HG03354 (cell line): ENCODE data around the gene CTSK.
"Not testable (repeated sequence)": the region's sequence is repeated elsewhere in the genome, so short reads cannot be mapped to it uniquely, and the experiment has no call there.

Source experiments
- ATAC-seq: cut with Tn5 transposase; IDR thresholded peaks from one replicate; pipeline ENCODE4 v1.9.1; 2021; ENCODE audit warnings: mild to moderate bottlenecking; ENCODE audit not compliant: unreplicated experiment, poor library complexity, severe bottlenecking

Gene CTSK

GRCh38 chr1:150808846-150809245, 786 bp upstream of the CTSK start:
- no peak for ATAC-seq

GRCh38 chr1:150807249-150808023, 624 bp downstream of the CTSK start:
- ATAC-seq, result no peak

GRCh38 chr1:150805899-150806298, 2.2 kb downstream of the CTSK start:
- ATAC-seq, result no peak

DNA sequence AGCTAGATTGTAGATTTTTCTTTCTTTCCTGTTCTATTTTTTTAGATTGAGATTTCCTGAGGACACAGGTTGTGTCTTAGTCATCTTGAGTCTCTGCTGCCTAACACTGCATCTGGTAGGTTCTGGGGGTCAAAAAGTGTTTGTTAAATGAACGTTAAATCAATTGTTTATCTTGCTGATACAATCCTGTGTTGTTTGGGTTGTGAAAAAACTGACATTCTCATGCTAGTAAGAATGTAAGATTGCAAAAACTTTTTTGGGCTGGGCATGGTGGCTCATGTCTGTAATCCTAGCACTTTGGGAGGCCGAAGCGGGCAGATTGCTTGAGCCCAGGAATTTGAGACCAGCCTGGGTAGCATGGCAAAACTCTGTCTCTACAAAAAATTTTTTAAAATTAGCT, 3.4 kb downstream of the CTSK start:
- ATAC-seq, result no peak

- no peak for ATAC-seq
These were observed 9.0 kb downstream of the CTSK start for GRCh38 chr1:150799089-150799488.

- ATAC-seq, result no peak
These were observed 9.5 kb downstream of the CTSK start for GRCh38 chr1:150798525-150798924.

- no peak for ATAC-seq
These were observed 11.7 kb downstream of the CTSK start for GRCh38 chr1:150796374-150796773.

- not testable (repeated sequence) for ATAC-seq
These were observed 14.3 kb downstream of the CTSK start for GRCh38 chr1:150793778-150794177.

GRCh38 chr1:150793221-150793620, 14.8 kb downstream of the CTSK start:
- ATAC-seq, result no peak

DNA sequence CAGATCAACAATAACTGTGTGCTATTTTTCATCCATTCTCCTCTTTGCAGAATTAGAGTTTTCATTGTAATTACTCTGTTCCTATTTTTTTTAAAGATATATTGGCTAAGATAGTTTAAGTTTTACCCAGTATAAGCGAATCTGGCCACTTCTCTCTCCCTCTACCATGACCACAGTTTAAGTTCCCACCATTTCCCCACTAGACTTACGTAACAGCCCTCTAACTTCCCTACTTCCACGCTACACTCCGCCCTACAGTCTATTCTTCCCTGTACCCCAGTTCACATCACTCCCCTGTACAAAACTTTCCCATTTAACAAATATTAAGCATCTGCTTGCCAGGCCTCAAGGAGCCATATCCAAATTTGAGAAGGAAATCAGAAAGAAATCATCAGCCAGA, 16.5 kb downstream of the CTSK start:
- no peak for ATAC-seq

DNA sequence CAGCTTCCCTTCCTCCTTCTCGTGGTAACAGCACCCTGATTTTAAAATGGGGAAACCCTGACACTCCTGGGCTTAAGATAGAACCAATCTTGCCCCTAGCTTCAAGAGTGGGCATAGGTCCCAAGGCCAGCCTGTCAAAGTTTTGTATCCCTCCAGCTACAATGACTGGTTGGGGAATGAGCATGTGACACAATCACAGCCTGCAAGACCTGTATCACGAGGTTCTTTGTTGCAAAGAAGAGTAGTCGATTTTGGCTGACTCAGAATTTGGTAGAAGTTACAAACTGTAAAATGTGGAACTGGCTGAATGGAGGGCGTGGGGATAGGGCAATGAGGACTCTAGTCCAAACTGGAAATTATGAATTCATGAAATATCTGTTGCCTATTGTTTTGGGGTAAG, 18.7 kb downstream of the CTSK start:
- ATAC-seq, result no peak

- no peak for ATAC-seq
These were observed 19.1 kb downstream of the CTSK start for GRCh38 chr1:150788946-150789345.

- no peak for ATAC-seq
These were observed 20.6 kb downstream of the CTSK start for GRCh38 chr1:150787455-150787854.

GRCh38 chr1:150780510-150780909, 27.6 kb downstream of the CTSK start:
- no peak for ATAC-seq

DNA sequence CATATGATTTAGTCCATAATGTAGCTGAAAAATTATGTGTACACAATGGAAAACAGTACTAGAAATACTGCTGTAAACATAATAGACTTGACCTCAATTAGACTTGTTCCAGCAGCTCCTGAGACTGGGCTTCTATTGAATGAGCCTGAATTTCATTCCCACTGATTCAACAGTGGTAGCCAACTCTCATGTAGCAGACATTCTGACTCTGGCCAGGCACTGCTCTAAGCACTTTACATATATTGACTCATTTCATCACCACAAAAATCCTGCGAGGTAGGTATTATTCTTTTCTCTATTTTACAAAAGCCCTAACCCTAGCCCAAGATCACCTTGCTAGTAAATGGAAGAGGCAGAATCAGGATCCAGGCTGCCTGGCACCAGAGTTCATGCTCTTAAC, 29.7 kb downstream of the CTSK start:
- ATAC-seq, result no peak

DNA sequence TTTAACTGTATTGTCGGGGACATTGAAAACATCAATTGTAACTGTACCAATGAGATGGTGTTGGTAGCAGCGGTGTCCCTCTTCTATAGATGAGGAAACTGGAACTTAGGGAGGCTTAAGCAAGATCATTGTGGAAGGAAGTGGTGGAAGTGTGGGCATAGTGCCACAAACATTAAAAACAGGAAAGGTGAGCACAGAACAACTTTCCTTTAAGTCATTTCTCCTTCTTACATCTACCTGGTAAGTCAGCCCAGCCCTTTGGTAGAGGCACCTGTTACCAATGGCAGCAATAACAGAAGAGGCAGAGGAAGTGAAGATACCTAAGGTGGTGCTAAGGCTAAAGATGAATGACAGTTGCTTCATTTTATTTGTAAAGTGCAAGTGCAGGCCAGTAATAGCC, 30.5 kb downstream of the CTSK start:
- ATAC-seq, result no peak

DNA sequence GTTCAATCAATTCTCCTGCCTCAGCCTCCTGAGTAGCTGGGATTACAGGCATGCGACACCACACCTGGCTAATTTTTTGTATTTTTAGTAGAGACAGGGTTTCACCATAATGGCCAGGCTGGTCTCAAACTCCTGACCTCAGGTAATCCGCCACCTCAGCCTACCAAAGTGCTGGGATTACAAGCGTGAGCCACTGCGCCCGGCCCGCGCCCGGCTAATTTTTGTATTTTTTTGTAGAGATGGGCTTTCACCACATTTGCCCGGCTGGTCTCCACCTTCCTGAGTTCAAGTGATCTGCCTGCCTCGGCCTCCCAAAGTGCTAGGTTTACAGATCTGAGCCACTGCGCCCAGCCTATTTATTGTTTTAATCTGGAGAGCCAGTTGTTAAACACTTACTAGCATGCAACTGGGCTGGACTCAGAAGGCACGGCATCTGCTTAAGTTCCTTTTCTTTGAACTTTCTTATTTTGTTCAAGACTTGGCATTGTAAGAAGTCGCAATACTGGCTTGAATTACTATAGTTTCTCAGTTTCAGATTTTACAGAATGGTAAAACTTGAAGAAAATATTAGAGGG, 32.0 kb downstream of the CTSK start:
- ATAC-seq, result not testable (repeated sequence)

- ATAC-seq, result no peak
These were observed 32.8 kb downstream of the CTSK start for GRCh38 chr1:150775276-150775675.

GRCh38 chr1:150772326-150772725, 35.7 kb downstream of the CTSK start:
- ATAC-seq, result no peak

DNA sequence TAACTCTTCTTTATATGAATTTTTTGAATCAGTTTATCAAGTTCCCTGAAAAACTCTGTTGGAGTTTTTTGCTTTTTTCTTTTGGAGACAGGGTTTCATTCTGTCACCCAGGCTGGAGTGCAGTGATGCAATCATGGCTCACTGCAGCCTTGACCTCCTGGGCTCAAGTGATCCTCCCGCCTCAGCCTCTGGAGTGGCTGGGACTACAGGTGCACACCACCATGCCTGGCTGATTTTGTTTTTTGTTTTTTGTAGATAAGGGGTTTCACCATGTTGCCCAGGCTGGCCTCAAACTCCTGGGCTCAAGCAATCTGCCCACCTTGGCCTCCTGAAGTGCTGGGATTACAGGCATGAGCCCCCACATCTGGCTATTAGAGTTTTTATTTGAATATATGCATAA, 40.4 kb downstream of the CTSK start:
- not testable (repeated sequence) for ATAC-seq

DNA sequence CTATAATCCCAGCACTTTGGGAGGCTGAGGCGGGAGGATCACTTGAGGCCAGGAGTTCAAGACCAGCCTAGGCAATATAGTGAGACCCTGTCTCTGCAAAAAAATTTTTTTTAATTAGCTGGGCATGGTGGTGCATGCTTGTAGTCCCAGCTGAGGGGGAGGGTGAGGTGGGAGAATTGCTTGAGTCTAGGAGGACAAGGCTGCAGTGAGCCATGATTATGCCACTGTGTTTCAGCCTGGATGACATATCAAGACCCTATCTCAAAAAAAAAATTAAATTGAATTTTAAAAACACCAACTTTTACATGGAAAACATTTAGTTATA, 42.1 kb downstream of the CTSK start:
- peak; percentile 17 for ATAC-seq
